Tibial nerve (tissue), 3 donors: ENCODE measurements around the gene MYOM3.

Experiments
- POLR2A ChIP-seq, 2 donors: fragments of 450-650 bp; IDR thresholded peaks; one replicate each; pipeline ENCODE4 v1.6.1; 2017; ENCODE audit warnings: antibody characterized with exemption in 2 of 2, mild to moderate bottlenecking in 2 of 2, moderate library complexity in 2 of 2
- TF ChIP-seq, protein P1 (sequence below), 5 experiments: fragments of 200-600 bp in 3 of 5; fragments of 450-650 bp in 2 of 5; sonication (generic) in 3 of 5; IDR thresholded peaks; one replicate each; pipeline ENCODE4 v1.5.1; 2016 to 2019; ENCODE audit warnings: antibody characterized with exemption in 5 of 5, mild to moderate bottlenecking in 3 of 5, moderate library complexity in 2 of 5

DNA sequence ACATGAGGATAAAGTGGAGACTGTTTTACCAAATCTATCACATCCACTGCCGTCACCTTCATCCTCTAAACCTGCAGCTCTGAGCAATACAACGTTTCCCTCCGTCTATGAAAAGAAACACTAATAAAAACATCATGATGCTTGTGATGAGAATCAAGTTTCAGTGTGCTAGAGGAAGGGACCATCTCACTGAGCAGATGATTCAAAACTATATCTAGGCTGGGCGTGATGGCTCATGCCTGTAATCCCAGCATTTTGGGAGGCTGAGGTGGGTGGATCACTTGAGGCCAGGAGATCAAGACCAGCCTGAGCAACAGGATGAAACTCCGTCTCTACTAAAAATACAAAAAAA is 14.7 kb upstream of the MYOM3 start:
- TF ChIP-seq, protein P1, sequence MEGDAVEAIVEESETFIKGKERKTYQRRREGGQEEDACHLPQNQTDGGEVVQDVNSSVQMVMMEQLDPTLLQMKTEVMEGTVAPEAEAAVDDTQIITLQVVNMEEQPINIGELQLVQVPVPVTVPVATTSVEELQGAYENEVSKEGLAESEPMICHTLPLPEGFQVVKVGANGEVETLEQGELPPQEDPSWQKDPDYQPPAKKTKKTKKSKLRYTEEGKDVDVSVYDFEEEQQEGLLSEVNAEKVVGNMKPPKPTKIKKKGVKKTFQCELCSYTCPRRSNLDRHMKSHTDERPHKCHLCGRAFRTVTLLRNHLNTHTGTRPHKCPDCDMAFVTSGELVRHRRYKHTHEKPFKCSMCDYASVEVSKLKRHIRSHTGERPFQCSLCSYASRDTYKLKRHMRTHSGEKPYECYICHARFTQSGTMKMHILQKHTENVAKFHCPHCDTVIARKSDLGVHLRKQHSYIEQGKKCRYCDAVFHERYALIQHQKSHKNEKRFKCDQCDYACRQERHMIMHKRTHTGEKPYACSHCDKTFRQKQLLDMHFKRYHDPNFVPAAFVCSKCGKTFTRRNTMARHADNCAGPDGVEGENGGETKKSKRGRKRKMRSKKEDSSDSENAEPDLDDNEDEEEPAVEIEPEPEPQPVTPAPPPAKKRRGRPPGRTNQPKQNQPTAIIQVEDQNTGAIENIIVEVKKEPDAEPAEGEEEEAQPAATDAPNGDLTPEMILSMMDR (IDR thresholded peaks at IDR 0.05), result no peak
- TF ChIP-seq POLR2A (IDR thresholded peaks at IDR 0.05), result no peak
